Tibial artery (tissue), 4 donors: ENCODE data around the gene KCNT1.

Experiments
- DNase-seq, 2 donors: peaks; one replicate each; pipeline ENCODE4 v3.0.0-alpha.2; 2019
- H3K27ac ChIP-seq, 2 donors: fragments of 200-600 bp; sonication (generic) in 1 of 2; 1 replicate in 1 of 2; 2 replicates in 1 of 2; pipeline ENCODE4 v1.5.1; 2018 to 2019; ENCODE audit warnings: mild to moderate bottlenecking in 1 of 2
- H3K27me3 ChIP-seq, 2 donors: fragments of 200-600 bp; sonication (generic) in 1 of 2; one replicate each; pipeline versions ENCODE4 v1.5.1 to v1.6.0; 2016 to 2019
- H3K36me3 ChIP-seq, 3 donors: fragments of 200-600 bp; sonication (generic) in 2 of 3; one replicate each; pipeline ENCODE4 v1.5.1; 2016 to 2019; ENCODE audit warnings: mild to moderate bottlenecking in 2 of 3
- H3K4me1 ChIP-seq, 4 donors: fragments of 200-600 bp; sonication (generic) in 2 of 4; 1 replicate in 3 of 4; 2 replicates in 1 of 4; pipeline ENCODE4 v1.5.1; 2016 to 2019
- H3K4me3 ChIP-seq, 2 donors: fragments of 200-600 bp; sonication (generic) in 1 of 2; 1 replicate in 1 of 2; 2 replicates in 1 of 2; pipeline ENCODE4 v1.5.1; 2018 to 2019; ENCODE audit warnings: mild to moderate bottlenecking in 2 of 2
- H3K9me3 ChIP-seq, 3 donors: fragments of 200-600 bp; sonication (generic) in 1 of 3; one replicate each; pipeline ENCODE4 v1.5.1; 2016 to 2019
- CTCF ChIP-seq, 2 experiments: fragments of 200-600 bp in 1 of 2; fragments of 450-650 bp in 1 of 2; IDR thresholded peaks; one replicate each; pipeline ENCODE4 v1.5.1; 2017 to 2019; ENCODE audit warnings: antibody characterized with exemption in 2 of 2, mild to moderate bottlenecking in 1 of 2, moderate library complexity in 1 of 2
- intact Hi-C: fragments of 100-400 bp; cut with DNase I; formaldehyde crosslinking; loops from one replicate; pipeline ENCODE4 v1.15.0; 2023; ENCODE audit warnings: low total_unique reads

Gene KCNT1

GRCh38 chr9:135676891-135677290 lies 25.1 kb upstream of the KCNT1 start:
- no peaks in the 10 kb centered on the region for H3K4me1 ChIP-seq
- H3K9me3 ChIP-seq = no peaks in the 10 kb centered on the region
- H3K36me3 ChIP-seq = no peaks in the 10 kb centered on the region
- no peak overlapping the region for H3K4me3 ChIP-seq
- H3K27me3 ChIP-seq = peaks cover 0 to 26% of the 10 kb centered on the region in 2 donors
- TF ChIP-seq CTCF (IDR thresholded peaks at IDR 0.05) = no peak
- no peak for DNase-seq
- intact Hi-C loops = no loop called here
- no peak overlapping the region for H3K27ac ChIP-seq

- H3K27ac ChIP-seq = no peak overlapping the region
- H3K4me3 ChIP-seq = no peak overlapping the region
- no peaks in the 10 kb centered on the region for H3K36me3 ChIP-seq
- DNase-seq = no peak
- H3K27me3 ChIP-seq = peaks cover 0 to 28% of the 10 kb centered on the region in 2 donors
- no peak for TF ChIP-seq CTCF (IDR thresholded peaks at IDR 0.05)
- no peaks in the 10 kb centered on the region for H3K9me3 ChIP-seq
- intact Hi-C loops = no loop called here
- H3K4me1 ChIP-seq = no peaks in the 10 kb centered on the region
These were observed 24.3 kb upstream of the KCNT1 start for GRCh38 chr9:135677641-135678168.

GRCh38 chr9:135678236-135679017 lies 23.6 kb upstream of the KCNT1 start:
- Histone ChIP-seq H3K27me3 (peaks cover 0 to 32% of the 10 kb centered on the region in 2 donors), H3K4me1 (no peaks in the 10 kb centered on the region), H3K9me3 (no peaks in the 10 kb centered on the region), H3K27ac (no peak overlapping the region), H3K36me3 (no peaks in the 10 kb centered on the region), H3K4me3 (no peak overlapping the region)
- TF ChIP-seq CTCF (IDR thresholded peaks at IDR 0.05) = no peak
- DNase-seq = no peak
- intact Hi-C loops = no loop called here

- Histone ChIP-seq H3K27me3 (peaks cover 0 to 48% of the 10 kb centered on the region in 2 donors), H3K36me3 (no peaks in the 10 kb centered on the region), H3K4me3 (no peak overlapping the region), H3K9me3 (no peaks in the 10 kb centered on the region), H3K4me1 (no peaks in the 10 kb centered on the region), H3K27ac (no peak overlapping the region)
- no peak for DNase-seq
- intact Hi-C loops = no loop called here
- no peak for TF ChIP-seq CTCF (IDR thresholded peaks at IDR 0.05)
These were observed 21.9 kb upstream of the KCNT1 start for GRCh38 chr9:135680056-135680455.

GRCh38 chr9:135681161-135681560 lies 20.8 kb upstream of the KCNT1 start:
- no peak for TF ChIP-seq CTCF (IDR thresholded peaks at IDR 0.05)
- Histone ChIP-seq H3K9me3 (no peaks in the 10 kb centered on the region), H3K36me3 (no peaks in the 10 kb centered on the region), H3K27me3 (peaks cover 0 to 57% of the 10 kb centered on the region in 2 donors), H3K4me1 (no peaks in the 10 kb centered on the region), H3K4me3 (no peak overlapping the region), H3K27ac (no peak overlapping the region)
- intact Hi-C loops = no loop called here
- no peak for DNase-seq
